ENCODE data around the gene REV3L.

GRCh38 chr6:111254004-111254778, 228.8 kb downstream of the REV3L start:
- TF ChIP-seq EZH2 (IDR thresholded peaks at IDR 0.05; ENCODE audit: borderline replicate concordance, low read length) = no peak
- no peak for TF ChIP-seq CTCF (conservative IDR thresholded peaks at IDR 0.05 in 1 of 2, IDR thresholded peaks at IDR 0.05 in 1 of 2; ENCODE audit: extremely low read depth in 1 of 2, insufficient read depth in 1 of 2, low read depth in 1 of 2, low read length in 2 of 2)

Data from mammary epithelial cell (primary cell).